Measurements from ENCODE around the gene HPD. TPM values are rescaled to one million over a fixed set of nuclear protein-coding genes. Genes with fewer than 3 reads are reported as not detected.
"Not testable (repeated sequence)": the region's sequence is repeated elsewhere in the genome, so short reads cannot be mapped to it uniquely, and the experiment has no call there.

HPD gene
- not detected for total RNA-seq

DNA sequence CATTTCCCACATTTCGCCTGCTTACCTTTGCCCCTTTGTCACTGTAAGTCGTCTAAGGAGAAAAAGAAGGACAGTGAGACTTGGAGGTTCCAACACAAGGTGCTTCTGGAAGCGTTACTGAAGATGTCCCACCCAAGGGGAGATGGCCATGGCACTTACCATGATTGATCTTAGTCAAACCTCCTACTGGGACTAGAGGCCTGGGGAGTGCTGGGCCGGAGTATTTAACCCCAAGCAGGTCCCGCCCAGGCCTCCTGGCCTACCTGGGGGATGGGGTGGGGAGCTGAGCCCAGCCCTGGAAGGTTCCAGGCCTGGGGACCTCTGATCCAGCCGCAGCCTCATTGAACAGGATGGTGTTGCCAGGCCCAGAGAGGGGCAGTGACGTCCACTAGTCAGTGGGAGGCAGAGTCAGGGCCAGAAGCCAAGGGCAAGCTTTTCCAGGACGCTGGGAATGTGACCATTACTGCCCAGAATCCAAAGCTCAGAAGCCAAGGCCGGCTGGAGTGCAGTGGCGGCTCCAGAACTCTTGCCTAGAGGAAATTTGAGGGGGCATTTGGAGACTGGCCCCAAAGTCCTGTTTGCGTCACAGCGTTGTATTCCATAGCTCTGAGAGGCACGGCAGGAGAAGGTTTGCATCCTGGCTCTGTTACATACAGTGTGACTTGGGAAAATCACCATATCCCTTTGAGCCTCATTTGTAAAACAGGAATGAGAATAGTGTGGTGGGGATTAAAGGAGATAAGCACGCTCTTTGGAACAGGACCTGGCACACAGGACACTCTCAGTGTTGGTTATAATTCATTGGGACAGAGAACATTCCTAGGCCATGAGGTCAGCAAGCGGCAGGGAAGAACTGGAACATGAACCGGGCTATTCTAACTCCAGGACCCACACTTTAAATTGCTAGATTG, at the start of gene HPD:
Gene HPD (minus strand): TSS at position 198 of the 911 bp plus-strand sequence. CDS start 36 bp downstream, at position 162.
- Mint-ChIP-seq H3K27me3 (no peaks in the 10 kb centered on the region), H3K4me1 (peaks cover 5% of the 10 kb centered on the region), H3K9me3 (ENCODE audit: low read depth) (no peaks in the 10 kb centered on the region), H3K27ac (no peak within 1 kb of the TSS), H3K36me3 (no peaks in the 10 kb centered on the region), H3K4me3 (no peak within 1 kb of the TSS)
- no peak for ATAC-seq
- no peak for DNase-seq
- CTCF ChIA-PET: interaction anchor here (1.2 kb wide), 1 partner anchor 31 kb away, joined by 3 read pairs; no protein-coding TSS in a partner anchor

DNA sequence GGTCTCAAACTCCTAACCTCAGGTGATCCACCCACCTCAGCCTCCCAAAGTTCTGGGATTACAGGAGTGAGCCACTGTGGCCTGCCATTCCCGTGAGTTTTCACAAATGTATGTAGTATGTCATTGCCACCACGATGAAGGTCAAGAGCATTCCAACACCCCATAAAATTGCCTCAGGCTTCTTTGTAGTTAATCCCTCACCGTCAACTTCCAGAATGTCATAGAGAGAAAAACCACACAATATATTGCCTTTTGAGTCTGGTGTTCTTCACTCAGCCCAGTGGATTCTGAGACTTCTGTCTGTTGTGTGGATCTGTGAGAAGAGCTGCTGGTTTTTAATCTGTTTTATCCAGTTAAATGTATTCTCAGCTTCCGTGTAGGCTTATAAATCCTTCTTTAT, 47.1 kb upstream of the HPD start:
- Mint-ChIP-seq H3K9me3 (ENCODE audit: low read depth) (no peaks in the 10 kb centered on the region), H3K36me3 (peaks cover 35% of the 10 kb centered on the region), H3K4me1 (no peaks in the 10 kb centered on the region), H3K27ac (no peak overlapping the region), H3K4me3 (no peak overlapping the region), H3K27me3 (no peaks in the 10 kb centered on the region)
- CTCF ChIA-PET: interaction anchor here (1.0 to 1.5 kb wide), 2 partner anchors 12 to 95 kb away, joined by 4 read pairs; partner anchors contain the start of gene CFAP251
- no peak for DNase-seq
- no peak for ATAC-seq

DNA sequence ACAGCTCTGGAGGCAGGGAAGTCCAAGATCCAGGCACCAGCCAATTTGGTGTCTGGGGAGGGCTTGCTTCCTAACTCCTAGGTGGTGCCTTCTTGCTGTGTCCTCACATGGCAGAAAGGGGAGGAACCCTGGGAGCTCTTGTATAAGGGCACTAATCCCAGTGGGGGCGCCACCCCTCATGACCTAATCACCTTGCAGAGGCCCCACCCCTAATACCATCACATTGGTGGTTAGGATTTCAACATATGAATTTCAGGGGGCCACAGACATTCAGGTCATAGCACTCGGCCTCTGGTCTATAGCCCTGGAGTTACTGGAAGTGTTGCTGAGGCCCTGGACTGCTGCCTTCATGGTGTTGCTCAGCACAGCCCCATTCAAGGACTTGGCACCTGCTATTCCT, 44.5 kb upstream of the HPD start:
- CTCF ChIA-PET: interaction anchor here (1.4 kb wide), 1 partner anchor 9 kb away, joined by 3 read pairs; no protein-coding TSS in a partner anchor
- peak; percentile 23 for ATAC-seq
- H3K4me3 Mint-ChIP-seq: no peak overlapping the region
- H3K36me3 Mint-ChIP-seq: peaks cover 22% of the 10 kb centered on the region
- H3K27me3 Mint-ChIP-seq: no peaks in the 10 kb centered on the region
- H3K27ac Mint-ChIP-seq: no peak overlapping the region
- no peaks in the 10 kb centered on the region for H3K4me1 Mint-ChIP-seq
- no peaks in the 10 kb centered on the region for H3K9me3 Mint-ChIP-seq (ENCODE audit: low read depth)
- DNase-seq: no peak

DNA sequence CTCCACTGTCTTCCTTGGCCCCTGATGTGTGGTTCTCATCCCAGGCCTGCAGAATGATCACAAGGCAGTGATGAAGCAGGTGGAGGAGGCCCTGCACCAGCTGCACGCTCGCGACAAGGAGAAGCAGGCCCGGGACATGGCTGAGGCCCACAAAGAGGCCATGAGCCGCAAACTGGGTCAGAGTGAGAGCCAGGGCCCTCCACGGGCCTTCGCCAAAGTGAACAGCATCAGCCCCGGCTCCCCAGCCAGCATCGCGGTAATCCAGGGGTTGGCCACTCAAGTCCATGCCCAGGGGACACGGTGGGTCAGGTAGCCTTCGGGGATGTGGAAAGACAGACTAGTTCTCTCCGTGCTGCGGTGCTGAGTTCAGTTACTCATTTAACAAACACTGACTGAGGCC, 40.9 kb upstream of the HPD start:
- H3K27me3 Mint-ChIP-seq: no peaks in the 10 kb centered on the region

DNA sequence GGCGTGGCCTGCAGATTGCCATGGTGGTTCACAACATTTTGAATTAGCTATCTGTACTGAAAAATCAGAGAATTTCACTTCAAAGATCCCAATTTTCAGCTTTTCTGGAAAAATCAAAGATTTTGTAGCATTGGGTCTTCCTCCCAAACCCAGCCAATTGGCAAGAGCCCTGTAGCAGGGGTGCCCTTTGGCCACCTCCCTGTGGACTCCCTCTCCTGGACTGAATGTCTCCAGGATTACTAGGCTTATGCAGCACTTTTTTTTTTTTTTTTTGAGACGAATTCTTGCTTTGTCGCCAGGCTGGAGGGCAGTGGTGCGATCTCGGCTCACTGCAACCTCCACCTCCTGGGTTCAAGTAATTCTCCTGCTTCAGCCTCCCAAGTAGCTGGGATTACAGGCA, 39.6 kb upstream of the HPD start:
- H3K4me3 Mint-ChIP-seq: no peak overlapping the region
- H3K4me1 Mint-ChIP-seq: peaks cover 15% of the 10 kb centered on the region
- CTCF ChIA-PET: interaction anchor here (1.3 to 2.7 kb wide), 3 partner anchors 9 to 103 kb away, joined by 4 to 9 read pairs (median 6); partner anchors contain the start of gene PSMD9
- H3K36me3 Mint-ChIP-seq: peaks cover 24% of the 10 kb centered on the region
- DNase-seq (no peak), ATAC-seq (no peak)
- H3K27ac Mint-ChIP-seq: no peak overlapping the region
- no peaks in the 10 kb centered on the region for H3K27me3 Mint-ChIP-seq
- H3K9me3 Mint-ChIP-seq (ENCODE audit: low read depth): no peaks in the 10 kb centered on the region

More for the DNA sequence above, 40.9 kb upstream of the HPD start:
- H3K27ac Mint-ChIP-seq: no peak overlapping the region
- CTCF ChIA-PET: interaction anchor here (2.7 kb wide), 1 partner anchor 105 kb away, joined by 9 read pairs; no protein-coding TSS in a partner anchor
- peaks cover 2% of the 10 kb centered on the region for H3K4me1 Mint-ChIP-seq
- peaks cover 25% of the 10 kb centered on the region for H3K36me3 Mint-ChIP-seq
- DNase-seq: no peak
- no peak overlapping the region for H3K4me3 Mint-ChIP-seq
- no peak for ATAC-seq
- H3K9me3 Mint-ChIP-seq (ENCODE audit: low read depth): no peaks in the 10 kb centered on the region

DNA sequence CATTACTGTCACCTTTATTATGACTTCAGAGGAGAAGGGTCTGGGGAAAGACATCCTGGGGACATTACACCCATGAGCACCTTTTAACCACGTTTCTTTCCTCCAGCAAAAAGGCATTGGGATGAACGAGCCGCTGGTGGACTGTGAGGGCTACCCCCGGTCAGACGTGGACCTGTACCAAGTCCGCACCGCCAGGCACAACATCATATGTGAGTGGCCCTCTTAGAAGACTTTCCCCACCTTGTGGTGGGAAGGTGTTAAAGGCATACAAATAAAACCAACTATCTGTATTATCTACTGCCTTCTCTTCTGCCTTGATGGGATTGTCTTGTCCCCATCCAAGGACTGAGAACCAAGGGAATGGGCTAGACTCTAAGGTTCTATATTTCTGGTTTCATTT, 36.0 kb upstream of the HPD start:
- no peaks in the 10 kb centered on the region for H3K27me3 Mint-ChIP-seq
- no peak for DNase-seq
- CTCF ChIA-PET: interaction anchor here (1.3 to 8.9 kb wide), 2 partner anchors 8 to 100 kb away, joined by 3 to 130 read pairs; partner anchors contain the start of gene RHOF
- peaks cover 32% of the 10 kb centered on the region for H3K4me1 Mint-ChIP-seq
- H3K36me3 Mint-ChIP-seq: peaks cover 21% of the 10 kb centered on the region
- H3K4me3 Mint-ChIP-seq: no peak overlapping the region
- no peak for ATAC-seq
- H3K27ac Mint-ChIP-seq: peak overlapping the region; percentile 69
- H3K9me3 Mint-ChIP-seq (ENCODE audit: low read depth): no peaks in the 10 kb centered on the region

DNA sequence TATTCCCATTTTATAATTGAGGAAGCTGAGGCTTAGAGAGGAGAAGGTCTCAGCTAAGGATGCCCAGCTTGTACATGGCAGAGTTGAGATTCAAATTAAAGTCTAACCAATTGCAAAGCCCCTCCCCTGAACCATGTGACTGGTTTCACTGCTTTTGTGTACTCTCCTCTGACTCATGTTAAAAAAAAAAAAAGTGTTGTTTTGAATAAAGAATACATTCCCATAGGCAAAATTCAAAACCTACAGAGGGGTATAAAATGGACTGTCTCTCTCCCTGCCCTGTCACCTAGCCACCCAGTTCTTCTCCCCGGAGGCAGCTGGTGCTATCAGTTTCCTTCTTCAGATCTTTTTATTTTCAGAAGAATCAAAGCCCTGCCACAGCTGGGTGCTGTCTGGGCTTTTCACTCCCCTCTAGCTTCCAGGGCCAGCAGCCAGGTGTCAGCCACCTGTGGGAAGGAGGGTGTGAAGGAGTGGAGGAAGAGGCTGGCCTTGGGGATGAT, 35.4 kb upstream of the HPD start:
- Mint-ChIP-seq H3K9me3 (ENCODE audit: low read depth) (no peaks in the 10 kb centered on the region), H3K27ac (peak overlapping the region; percentile 73), H3K4me1 (peaks cover 39% of the 10 kb centered on the region), H3K4me3 (no peak overlapping the region), H3K36me3 (peaks cover 21% of the 10 kb centered on the region), H3K27me3 (no peaks in the 10 kb centered on the region)
- CTCF ChIA-PET: interaction anchor here (0.8 to 8.9 kb wide), 6 partner anchors 8 to 99 kb away, joined by 3 to 130 read pairs (median 5); partner anchors contain the start of genes CFAP251 and RHOF
- ATAC-seq: peak; percentile 48
- DNase-seq: peak; percentile 50

DNA sequence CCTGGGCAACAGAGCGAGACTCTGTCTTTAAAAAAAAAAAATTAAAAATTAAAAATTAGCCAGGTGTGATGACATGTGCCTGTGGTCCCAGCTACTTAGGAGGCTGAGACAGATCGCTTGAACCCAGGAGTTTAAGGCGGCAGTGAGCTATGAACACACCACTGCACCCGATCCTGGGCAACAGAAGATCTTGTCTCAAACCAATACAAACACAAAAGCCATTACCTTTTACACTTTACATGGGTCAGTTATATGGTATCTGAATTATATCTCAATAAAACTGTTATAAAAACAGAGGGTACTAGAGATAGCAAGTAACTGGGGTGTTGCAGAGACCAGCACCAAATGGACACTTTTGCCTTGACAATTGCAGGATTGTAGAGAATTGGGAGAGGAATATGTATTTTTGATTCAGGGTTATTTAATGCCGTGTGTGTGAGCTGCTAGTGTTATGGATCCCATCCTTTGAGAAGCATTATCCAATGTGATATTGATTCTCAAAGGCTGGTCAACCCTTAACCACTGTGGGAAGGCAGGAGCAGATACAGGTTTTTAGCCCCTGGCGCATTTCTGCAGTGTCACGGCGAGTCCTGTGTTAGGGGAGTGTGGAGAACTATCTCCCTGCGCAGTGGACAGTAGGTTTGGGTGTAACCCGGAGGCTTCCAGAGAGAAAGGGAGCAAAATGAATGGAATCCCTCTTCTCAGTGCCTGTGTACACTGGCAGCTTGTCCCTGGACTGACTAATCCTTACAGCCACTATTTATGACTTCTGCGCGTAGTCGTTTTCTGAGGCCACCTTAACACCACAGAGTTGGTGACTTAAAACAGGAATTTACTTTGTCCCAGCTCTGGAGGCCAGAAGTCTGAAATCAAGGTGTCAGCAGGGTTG, 34.3 kb upstream of the HPD start:
- Mint-ChIP-seq H3K27ac (peak overlapping the region; percentile 73), H3K4me1 (peaks cover 46% of the 10 kb centered on the region)
- ATAC-seq: no peak

DNA sequence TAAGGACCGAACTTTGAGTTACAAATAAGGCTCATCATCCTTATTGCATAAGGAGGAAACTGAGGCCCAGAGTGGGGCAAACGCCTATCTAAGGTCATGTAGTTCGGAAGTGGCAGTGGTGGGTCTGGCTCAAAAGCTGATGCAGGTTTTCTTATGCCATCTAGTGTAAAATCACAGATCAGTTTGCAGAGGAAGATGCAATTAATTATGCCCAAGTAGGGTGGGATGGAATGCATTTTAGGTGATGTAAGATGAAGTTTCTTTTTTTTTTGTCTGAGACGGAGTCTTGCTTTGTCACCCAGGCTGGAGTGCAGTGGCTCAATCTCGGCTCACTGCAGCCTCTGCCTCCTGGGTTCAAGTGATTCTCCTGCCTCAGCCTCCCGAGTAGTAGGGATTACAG, 31.0 kb upstream of the HPD start:
- Mint-ChIP-seq H3K27ac (peak overlapping the region; percentile 98), H3K4me3 (peak overlapping the region; percentile 98), H3K4me1 (peaks cover 50% of the 10 kb centered on the region)
- not testable (repeated sequence) for H3K9me3 Mint-ChIP-seq (ENCODE audit: low read depth); H3K36me3 Mint-ChIP-seq; H3K27me3 Mint-ChIP-seq; DNase-seq; ATAC-seq
- CTCF ChIA-PET: interaction anchor here (1.4 to 8.9 kb wide), 9 partner anchors 8 to 117 kb away, joined by 4 to 130 read pairs (median 15); partner anchors contain the start of genes CFAP251 and RHOF

More for the DNA sequence above, 34.3 kb upstream of the HPD start:
- H3K4me3 Mint-ChIP-seq: no peak overlapping the region
- H3K27me3 Mint-ChIP-seq: no peaks in the 10 kb centered on the region
- DNase-seq: no peak
- H3K36me3 Mint-ChIP-seq: peaks cover 21% of the 10 kb centered on the region
- no peaks in the 10 kb centered on the region for H3K9me3 Mint-ChIP-seq (ENCODE audit: low read depth)
- CTCF ChIA-PET: interaction anchor here (0.8 to 8.9 kb wide), 7 partner anchors 10 to 174 kb away, joined by 3 to 130 read pairs (median 3); partner anchors contain the start of genes CFAP251 and RHOF

DNA sequence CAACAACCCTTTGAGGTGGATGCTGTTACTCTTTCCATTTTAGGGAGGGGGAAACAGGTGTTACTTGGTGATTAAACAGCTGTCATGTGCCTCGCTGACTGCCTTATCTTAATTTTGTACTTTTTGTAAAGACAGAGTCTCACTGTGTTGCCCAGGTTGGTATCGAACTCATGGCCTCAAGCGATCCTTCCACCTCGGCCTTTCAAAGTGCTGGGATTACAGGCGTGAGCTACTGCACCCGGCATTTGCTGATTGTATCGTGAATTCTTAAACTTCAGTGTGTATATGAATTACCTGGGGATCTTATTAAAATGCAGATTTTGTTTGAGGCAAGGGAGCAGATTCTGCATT, 30.6 kb upstream of the HPD start:
- Mint-ChIP-seq H3K36me3 (peaks cover 8% of the 10 kb centered on the region), H3K9me3 (ENCODE audit: low read depth) (no peaks in the 10 kb centered on the region), H3K4me3 (peak overlapping the region; percentile 98), H3K4me1 (peaks cover 45% of the 10 kb centered on the region), H3K27me3 (no peaks in the 10 kb centered on the region), H3K27ac (peak overlapping the region; percentile 98)
- ATAC-seq: no peak
- CTCF ChIA-PET: interaction anchor here (1.2 to 8.9 kb wide), 10 partner anchors 8 to 177 kb away, joined by 4 to 130 read pairs (median 12); partner anchors contain the start of genes CFAP251, RHOF and TMEM120B
- no peak for DNase-seq

DNA sequence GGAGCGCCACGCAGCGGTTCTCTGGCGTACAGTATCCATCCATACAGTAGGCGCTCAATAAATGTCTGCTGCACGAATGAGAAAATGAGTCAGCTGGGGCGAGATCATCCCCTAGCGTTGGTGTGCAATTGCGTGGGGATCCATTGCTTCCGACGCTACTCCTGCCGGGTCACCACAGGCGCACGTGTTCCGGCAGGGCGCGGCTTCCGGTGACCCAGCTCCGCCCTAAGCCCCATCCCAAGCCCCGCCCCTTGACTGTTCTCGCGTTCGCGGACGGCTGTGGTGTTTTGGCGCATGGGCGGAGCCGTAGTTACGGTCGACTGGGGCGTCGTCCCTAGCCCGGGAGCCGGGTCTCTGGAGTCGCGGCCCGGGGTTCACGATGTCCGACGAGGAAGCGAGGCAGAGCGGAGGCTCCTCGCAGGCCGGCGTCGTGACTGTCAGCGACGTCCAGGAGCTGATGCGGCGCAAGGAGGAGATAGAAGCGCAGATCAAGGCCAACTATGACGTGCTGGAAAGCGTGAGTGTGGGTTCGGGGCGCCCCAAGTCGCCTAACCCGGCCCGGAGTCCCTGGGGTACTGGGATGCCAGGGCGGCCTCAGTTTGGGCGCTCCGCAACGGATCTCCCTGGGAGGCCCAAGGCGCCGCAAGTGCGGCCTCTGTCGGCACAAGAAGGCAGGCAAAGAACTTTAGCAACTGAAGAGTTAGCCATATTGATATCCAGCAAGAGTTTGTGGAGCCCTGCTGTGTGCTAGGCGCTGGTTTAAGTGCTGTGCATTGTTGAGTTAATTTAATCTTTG, 30.0 kb upstream of the HPD start, which contains the start of gene PSMD9:
Gene PSMD9 (plus strand): TSS at position 313 of the 796 bp plus-strand sequence. CDS start 67 bp downstream, at position 380.
- H3K9me3 Mint-ChIP-seq (ENCODE audit: low read depth): no peaks in the 10 kb centered on the region
- H3K4me3 Mint-ChIP-seq: peak within 1 kb of the TSS; percentile 98
- peaks cover 40% of the 10 kb centered on the region for H3K4me1 Mint-ChIP-seq
- peak within 1 kb of the TSS; percentile 98 for H3K27ac Mint-ChIP-seq
- CTCF ChIA-PET: interaction anchor here (0.9 to 8.9 kb wide), 23 partner anchors 9 to 1802 kb away, joined by 3 to 130 read pairs (median 5); partner anchors contain the start of genes CFAP251, RHOF, SETD1B and TMEM120B
- H3K27me3 Mint-ChIP-seq: peaks cover 1% of the 10 kb centered on the region
- peaks cover 7% of the 10 kb centered on the region for H3K36me3 Mint-ChIP-seq
- DNase-seq: peak; percentile 99
- peak; percentile 94 for ATAC-seq

DNA sequence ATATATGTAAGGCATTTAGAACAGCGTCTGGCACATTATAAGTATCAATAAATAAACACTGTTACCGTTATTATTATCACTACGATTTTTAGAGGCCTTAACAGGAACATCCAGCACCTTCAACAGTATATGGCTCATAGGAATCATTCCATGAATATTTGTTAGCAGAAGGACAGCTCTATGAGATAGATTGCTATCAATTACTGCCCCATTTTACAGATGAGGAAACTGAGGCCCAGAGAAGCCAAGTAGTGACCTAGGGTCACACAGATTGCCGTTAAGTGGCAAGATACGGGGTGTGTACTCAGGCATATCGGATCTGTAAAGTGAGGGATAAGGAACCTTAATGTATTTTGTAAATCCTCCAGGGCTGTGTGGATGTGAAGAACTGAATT, 29.4 kb upstream of the HPD start:
- CTCF ChIA-PET: interaction anchor here (0.8 to 8.9 kb wide), 24 partner anchors 9 to 1801 kb away, joined by 3 to 130 read pairs (median 4); partner anchors contain the start of genes CFAP251, RHOF, SETD1B and TMEM120B
- Mint-ChIP-seq H3K27ac (peak overlapping the region; percentile 98), H3K9me3 (ENCODE audit: low read depth) (no peaks in the 10 kb centered on the region), H3K4me1 (peaks cover 34% of the 10 kb centered on the region), H3K36me3 (peaks cover 5% of the 10 kb centered on the region), H3K4me3 (peak overlapping the region; percentile 98), H3K27me3 (peaks cover 3% of the 10 kb centered on the region)
- ATAC-seq: no peak
- DNase-seq: no peak

All from activated CD8-positive, alpha-beta memory T cell treated with anti-CD3 and anti-CD28 coated beads, Interleukin-2, amount 10 ng/mL, durations not matched to agents 7 days and 5 days (primary cell).